ENCODE measurements around the gene NPC2.

The NPC2 gene

GRCh38 chr14:74490486-74490885 lies 2.6 kb downstream of the NPC2 start:
- no peaks in the 10 kb centered on the region for H3K27me3 ChIP-seq (replicated peaks)

GRCh38 chr14:74488786-74489397 lies 4.2 kb downstream of the NPC2 start:
- TF ChIP-seq CTCF (IDR thresholded peaks at IDR 0.05; ENCODE audit: low read depth, low read length, missing control alignments) = no peak
- in situ Hi-C loops (cut with HindIII; ENCODE audit: low pct_ligation_motif_present, low sequenced_read_pairs) = no loop called here
- no peak for DNase-seq
- Histone ChIP-seq H3K36me3 (replicated peaks) (peaks cover 11% of the 10 kb centered on the region), H3K27ac (no peak overlapping the region), H3K4me3 (ENCODE audit: low read depth, low read length) (no peak overlapping the region), H3K27me3 (replicated peaks) (no peaks in the 10 kb centered on the region)

More at GRCh38 chr14:74490486-74490885, 2.6 kb downstream of the NPC2 start:
- peaks cover 3% of the 10 kb centered on the region for H3K36me3 ChIP-seq (replicated peaks)
- in situ Hi-C loops (cut with HindIII; ENCODE audit: low pct_ligation_motif_present, low sequenced_read_pairs) = no loop called here
- DNase-seq = no peak
- TF ChIP-seq CTCF (IDR thresholded peaks at IDR 0.05; ENCODE audit: low read depth, low read length, missing control alignments) = no peak
- H3K4me3 ChIP-seq (ENCODE audit: low read depth, low read length) = no peak overlapping the region
- H3K27ac ChIP-seq = no peak overlapping the region

- Histone ChIP-seq H3K4me3 (ENCODE audit: low read depth, low read length) (no peak overlapping the region), H3K27me3 (replicated peaks) (no peaks in the 10 kb centered on the region), H3K36me3 (replicated peaks) (peaks cover 30% of the 10 kb centered on the region), H3K27ac (no peak overlapping the region)
- no peak for TF ChIP-seq CTCF (IDR thresholded peaks at IDR 0.05; ENCODE audit: low read depth, low read length, missing control alignments)
- in situ Hi-C loops (cut with HindIII; ENCODE audit: low pct_ligation_motif_present, low sequenced_read_pairs) = no loop called here
- DNase-seq = no peak
Measured at GRCh38 chr14:74486164-74486563, 6.9 kb downstream of the NPC2 start.

- no peak for TF ChIP-seq CTCF (IDR thresholded peaks at IDR 0.05; ENCODE audit: low read depth, low read length, missing control alignments)
- no peak overlapping the region for H3K4me3 ChIP-seq (ENCODE audit: low read depth, low read length)
- H3K27ac ChIP-seq = no peak overlapping the region
- in situ Hi-C loops (cut with HindIII; ENCODE audit: low pct_ligation_motif_present, low sequenced_read_pairs) = no loop called here
- H3K36me3 ChIP-seq (replicated peaks) = peaks cover 53% of the 10 kb centered on the region
- no peak for DNase-seq
- no peaks in the 10 kb centered on the region for H3K27me3 ChIP-seq (replicated peaks)
Measured at GRCh38 chr14:74483321-74483720, 9.8 kb downstream of the NPC2 start.

GRCh38 chr14:74482571-74482970 lies 10.5 kb downstream of the NPC2 start:
- Histone ChIP-seq H3K4me3 (ENCODE audit: low read depth, low read length) (no peak overlapping the region), H3K27ac (no peak overlapping the region), H3K36me3 (replicated peaks) (peaks cover 53% of the 10 kb centered on the region), H3K27me3 (replicated peaks) (no peaks in the 10 kb centered on the region)
- no peak for DNase-seq
- in situ Hi-C loops (cut with HindIII; ENCODE audit: low pct_ligation_motif_present, low sequenced_read_pairs) = no loop called here
- TF ChIP-seq CTCF (IDR thresholded peaks at IDR 0.05; ENCODE audit: low read depth, low read length, missing control alignments) = no peak

- no peak for DNase-seq
- peaks cover 54% of the 10 kb centered on the region for H3K36me3 ChIP-seq (replicated peaks)
- in situ Hi-C loops (cut with HindIII; ENCODE audit: low pct_ligation_motif_present, low sequenced_read_pairs) = no loop called here
- no peak overlapping the region for H3K4me3 ChIP-seq (ENCODE audit: low read depth, low read length)
- no peak for TF ChIP-seq CTCF (IDR thresholded peaks at IDR 0.05; ENCODE audit: low read depth, low read length, missing control alignments)
- no peak overlapping the region for H3K27ac ChIP-seq
- no peaks in the 10 kb centered on the region for H3K27me3 ChIP-seq (replicated peaks)
Measured at GRCh38 chr14:74480046-74480445, 13.1 kb downstream of the NPC2 start.

All from brain microvascular endothelial cell (primary cell).